SK-N-SH treated with all-trans-retinoic acid at 6 μM for 48 hours (cell line): ENCODE data around the gene CDC42BPB.

ENCODE experiments used
- ATAC-seq: fragments of 200-7000 bp; cut with Tn5 transposase; 3 replicates; pipeline ENCODE4 v1.9.1; 2020; ENCODE audit warnings: mild to moderate bottlenecking, moderate library complexity
- BACH2 ChIP-seq: fragments of 250-450 bp; sonication (Bioruptor Pico); IDR thresholded peaks from 2 replicates; pipeline ENCODE4 v1.9.0; 2021; ENCODE audit warnings: mild to moderate bottlenecking, borderline replicate concordance
- CREB5 ChIP-seq: fragments of 250-450 bp; sonication (Bioruptor Pico); IDR thresholded peaks from 2 replicates; pipeline ENCODE4 v1.5.1; 2020; ENCODE audit warnings: low read depth, mild to moderate bottlenecking, moderate library complexity
- CSDC2 ChIP-seq: fragments of 250-450 bp; sonication (Bioruptor Pico); IDR thresholded peaks from 2 replicates; pipeline ENCODE4 v1.5.0; 2020; ENCODE audit warnings: mild to moderate bottlenecking, moderate library complexity
- CSRNP3 ChIP-seq: fragments of 250-450 bp; sonication (Bioruptor Pico); IDR thresholded peaks from 2 replicates; pipeline ENCODE4 v1.5.1; 2021; ENCODE audit warnings: mild to moderate bottlenecking, moderate library complexity
- ESRRG ChIP-seq: fragments of 250-450 bp; sonication (Bioruptor Pico); IDR thresholded peaks from 2 replicates; pipeline ENCODE4 v1.6.1; 2021; ENCODE audit warnings: mild to moderate bottlenecking
- GLIS3 ChIP-seq: fragments of 250-450 bp; sonication (Bioruptor Pico); IDR thresholded peaks from 2 replicates; pipeline ENCODE4 v1.5.0; 2020; ENCODE audit warnings: mild to moderate bottlenecking, moderate library complexity
- ISL1 ChIP-seq: fragments of 250-450 bp; sonication (Bioruptor Pico); IDR thresholded peaks from 2 replicates; pipeline ENCODE4 v2.1.2; 2022; ENCODE audit warnings: mild to moderate bottlenecking, moderate library complexity
- OSR1 ChIP-seq: fragments of 250-450 bp; sonication (Bioruptor Pico); IDR thresholded peaks from 2 replicates; pipeline ENCODE4 v1.8.0; 2022; ENCODE audit warnings: moderate library complexity, mild to moderate bottlenecking, inconsistent platforms
- POU6F1 ChIP-seq: fragments of 250-450 bp; sonication (Bioruptor Pico); IDR thresholded peaks from 2 replicates; pipeline ENCODE4 v1.8.0; 2021; ENCODE audit warnings: low read depth, mild to moderate bottlenecking, moderate library complexity, borderline replicate concordance
- PPARA ChIP-seq: fragments of 250-450 bp; sonication (Bioruptor Pico); IDR thresholded peaks from 2 replicates; pipeline ENCODE4 v1.5.0; 2020; ENCODE audit warnings: mild to moderate bottlenecking, borderline replicate concordance
- RARB ChIP-seq: fragments of 250-450 bp; sonication (Bioruptor Pico); IDR thresholded peaks from 2 replicates; pipeline ENCODE4 v1.8.0; 2021; ENCODE audit warnings: mild to moderate bottlenecking, moderate library complexity
- SNAI2 ChIP-seq: fragments of 250-450 bp; sonication (Bioruptor Pico); IDR thresholded peaks from 2 replicates; pipeline ENCODE4 v1.5.0; 2020; ENCODE audit warnings: mild to moderate bottlenecking, moderate library complexity
- TCF4 ChIP-seq: fragments of 250-450 bp; sonication (Bioruptor Pico); IDR thresholded peaks from 2 replicates; pipeline ENCODE4 v1.8.0; 2021; ENCODE audit warnings: mild to moderate bottlenecking, moderate library complexity, borderline replicate concordance
- TOX ChIP-seq: fragments of 250-450 bp; sonication (Bioruptor Pico); IDR thresholded peaks from 2 replicates; pipeline ENCODE4 v1.8.0; 2021; ENCODE audit warnings: mild to moderate bottlenecking, moderate library complexity, borderline replicate concordance
- ZC3H10 ChIP-seq: fragments of 250-450 bp; sonication (Bioruptor Pico); IDR thresholded peaks from 2 replicates; pipeline ENCODE4 v1.5.1; 2021; ENCODE audit warnings: mild to moderate bottlenecking, moderate library complexity
- ZFP3 ChIP-seq: fragments of 250-450 bp; sonication (Bioruptor Pico); IDR thresholded peaks from 2 replicates; pipeline ENCODE4 v1.5.0; 2020; ENCODE audit warnings: mild to moderate bottlenecking, moderate library complexity
- ZFP30 ChIP-seq: fragments of 450-650 bp; formaldehyde crosslinking; IDR thresholded peaks from 2 replicates; pipeline ENCODE4 v1.5.0; 2022; ENCODE audit warnings: mild to moderate bottlenecking, moderate library complexity
- ZNF565 ChIP-seq: fragments of 450-650 bp; formaldehyde crosslinking; conservative IDR thresholded peaks from 2 replicates; pipeline ENCODE4 v1.5.0; 2020; ENCODE audit warnings: low read depth, mild to moderate bottlenecking, moderate library complexity
- ZNF70 ChIP-seq: fragments of 450-650 bp; formaldehyde crosslinking; IDR thresholded peaks from 2 replicates; pipeline ENCODE4 v1.5.0; 2020; ENCODE audit warnings: mild to moderate bottlenecking, moderate library complexity
- ZNF8 ChIP-seq: fragments of 450-650 bp; formaldehyde crosslinking; IDR thresholded peaks from 2 replicates; pipeline ENCODE4 v1.5.0; 2020; ENCODE audit warnings: mild to moderate bottlenecking, moderate library complexity

The CDC42BPB gene

GRCh38 chr14:102993523-102993922 lies 63.8 kb downstream of the CDC42BPB start (continued):
- no peak for TF ChIP-seq GLIS3
- TF ChIP-seq OSR1 (CRISPR knock-in tag) = no peak
- no peak for TF ChIP-seq ZC3H10 (CRISPR knock-in tag)
- no peak for TF ChIP-seq CREB5 (CRISPR knock-in tag)
- no peak for TF ChIP-seq BACH2 (CRISPR knock-in tag)

- TF ChIP-seq ZNF70 (CRISPR knock-in tag) (no peak), RARB (CRISPR knock-in tag) (no peak), ZFP3 (CRISPR knock-in tag) (no peak), OSR1 (CRISPR knock-in tag) (no peak), BACH2 (CRISPR knock-in tag) (no peak), TOX (CRISPR knock-in tag) (no peak), ISL1 (CRISPR knock-in tag) (no peak), ZC3H10 (CRISPR knock-in tag) (no peak), SNAI2 (CRISPR knock-in tag) (no peak), ZNF8 (CRISPR knock-in tag) (no peak), GLIS3 (no peak), ESRRG (no peak), ZFP30 (no peak), CREB5 (CRISPR knock-in tag) (no peak), TCF4 (no peak), PPARA (CRISPR knock-in tag) (no peak)
- TF ChIP-seq, all 23 proteins: peak for 0
- ATAC-seq = no peak
Observed at GRCh38 chr14:102991376-102991775, 66.0 kb downstream of the CDC42BPB start.

- no peak for ATAC-seq
- TF ChIP-seq GLIS3 (no peak), OSR1 (CRISPR knock-in tag) (no peak), TCF4 (no peak), BACH2 (CRISPR knock-in tag) (no peak)
Observed at GRCh38 chr14:102988054-102988453, 69.3 kb downstream of the CDC42BPB start.

GRCh38 chr14:102986810-102987579 lies 70.4 kb downstream of the CDC42BPB start:
- ATAC-seq = no peak
- TF ChIP-seq GLIS3 = no peak
- no peak for TF ChIP-seq ZFP3 (CRISPR knock-in tag)
- TF ChIP-seq RARB (CRISPR knock-in tag) = no peak
- TF ChIP-seq ZNF8 (CRISPR knock-in tag) = no peak

- TF ChIP-seq POU6F1 (CRISPR knock-in tag) (no peak), PPARA (CRISPR knock-in tag) (no peak), CSDC2 (no peak), SNAI2 (CRISPR knock-in tag) (no peak), ZC3H10 (CRISPR knock-in tag) (no peak), CSRNP3 (CRISPR knock-in tag) (no peak), ZNF565 (CRISPR knock-in tag) (no peak), BACH2 (CRISPR knock-in tag) (no peak), ZNF70 (CRISPR knock-in tag) (no peak), ZNF8 (CRISPR knock-in tag) (no peak)
- no peak for ATAC-seq
Observed at GRCh38 chr14:102985665-102986064, 71.7 kb downstream of the CDC42BPB start.
